Neural crest cell (in vitro differentiated cells): Measurements from ENCODE around the gene ZNF48. TPM values are rescaled to one million over a fixed set of nuclear protein-coding genes. Genes with fewer than 3 reads are reported as not detected.

ENCODE experiments used
- DNase-seq: peaks from one replicate; pipeline ENCODE4 v3.0.0; 2021; ENCODE audit warnings: low read depth, mixed read lengths, low spot score
- H3K27ac Mint-ChIP-seq: one replicate; pipeline ENCODE4 v1.8.0; 2021; ENCODE audit warnings: mild to moderate bottlenecking, mixed read lengths; ENCODE audit not compliant: unreplicated experiment
- H3K27me3 Mint-ChIP-seq: 2 replicates; pipeline ENCODE4 v1.8.0; 2021; ENCODE audit warnings: low read depth, mild to moderate bottlenecking, mixed read lengths
- H3K36me3 Mint-ChIP-seq: 2 replicates; pipeline ENCODE4 v1.8.0; 2021; ENCODE audit warnings: low read depth, mild to moderate bottlenecking, mixed read lengths
- H3K4me1 Mint-ChIP-seq: 2 replicates; pipeline ENCODE4 v1.8.0; 2021; ENCODE audit warnings: mixed read lengths
- H3K4me3 Mint-ChIP-seq: one replicate; pipeline ENCODE4 v1.8.0; 2021; ENCODE audit warnings: mild to moderate bottlenecking, mixed read lengths
- H3K9me3 Mint-ChIP-seq: 2 replicates; pipeline ENCODE4 v1.8.0; 2021; ENCODE audit warnings: mixed read lengths
- CTCF ChIP-seq: fragments of 200-600 bp; sonication (generic); conservative IDR thresholded peaks from 2 replicates; pipeline ENCODE4 v1.5.0; 2021; ENCODE audit warnings: antibody characterized with exemption, mild to moderate bottlenecking
- total RNA-seq: library from RNA; stranded (reverse); gene quantifications from 2 replicates; pipeline ENCODE4 v1.2.1, GENCODE V29; 2021

ZNF48 gene
- total RNA-seq, 1 donor from 2014 or later = 60.9 TPM

DNA sequence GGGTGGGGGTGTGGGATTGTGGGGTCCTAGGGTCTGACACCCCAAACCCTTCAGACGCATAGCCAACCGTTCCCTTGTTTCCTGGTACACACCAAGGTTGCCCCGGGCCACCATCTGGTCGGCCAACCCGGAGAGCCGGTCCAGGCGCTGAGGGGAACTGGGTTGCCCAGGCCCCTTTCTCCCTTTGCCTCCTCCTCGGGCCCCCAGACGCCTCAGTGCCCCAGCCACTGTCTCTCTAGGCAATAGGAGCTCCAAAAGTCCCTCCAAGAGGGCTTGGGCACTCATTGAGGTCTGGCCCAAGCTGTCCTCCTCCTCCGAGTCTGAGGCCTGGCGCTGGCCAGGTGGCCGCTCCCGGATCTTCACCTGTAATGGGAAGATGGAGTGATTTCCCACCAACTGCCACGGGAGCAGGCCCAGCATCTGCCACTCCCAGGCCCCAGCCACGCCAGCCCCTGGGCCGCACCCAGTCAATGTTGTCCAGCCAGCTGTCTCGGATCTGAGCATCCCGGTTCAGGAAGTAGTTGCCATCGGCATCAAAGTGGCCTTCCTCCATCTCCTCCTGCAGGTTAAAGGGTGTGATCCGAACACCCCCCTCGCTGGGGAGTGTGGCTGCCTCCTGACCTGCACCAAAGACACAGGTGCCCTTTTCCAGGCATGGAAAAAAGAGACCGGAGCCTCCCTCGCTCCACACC, 41.6 kb upstream of the ZNF48 start:
- DNase-seq = no peak
- H3K36me3 Mint-ChIP-seq = peaks cover 6% of the 10 kb centered on the region
- H3K4me1 Mint-ChIP-seq = peaks cover 22% of the 10 kb centered on the region
- H3K4me3 Mint-ChIP-seq = peak overlapping the region; percentile 98
- H3K9me3 Mint-ChIP-seq = no peaks in the 10 kb centered on the region
- H3K27ac Mint-ChIP-seq = no peak overlapping the region
- H3K27me3 Mint-ChIP-seq = no peaks in the 10 kb centered on the region
- TF ChIP-seq CTCF = no peak

DNA sequence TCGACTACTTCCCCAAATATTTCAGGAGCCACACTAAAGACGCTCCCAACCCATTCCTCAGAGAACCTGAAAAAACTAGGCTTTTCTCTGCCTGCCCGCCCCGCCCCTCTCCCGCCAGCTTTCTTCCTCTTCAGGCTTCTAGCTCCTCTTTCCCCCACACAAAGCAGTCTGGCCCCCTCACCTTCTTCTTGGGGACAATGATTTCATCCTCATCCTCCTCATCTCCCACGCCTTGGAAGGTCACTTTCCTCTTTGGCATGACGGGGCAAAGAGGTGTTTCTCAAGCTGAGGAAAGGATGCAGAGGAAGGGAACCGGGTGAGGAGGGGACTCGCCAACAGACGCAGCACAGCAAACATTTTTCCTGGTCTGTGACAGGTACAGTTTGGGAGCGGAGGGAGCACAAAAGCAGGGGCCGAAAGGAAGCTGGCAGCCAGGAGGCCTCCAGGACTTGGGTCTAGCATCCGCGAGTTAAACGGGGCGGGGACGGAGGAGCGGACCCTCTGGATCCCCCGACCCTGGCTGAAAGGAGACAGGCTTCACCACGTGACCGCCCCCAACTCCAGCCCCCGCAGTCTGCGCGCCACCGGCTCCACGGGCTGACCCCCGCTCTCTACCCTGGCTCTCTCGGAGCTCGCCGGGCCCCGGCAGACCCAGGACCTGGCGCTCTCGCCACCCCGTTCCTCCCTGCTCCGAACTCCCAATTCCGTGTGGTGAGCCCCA, 40.6 kb upstream of the ZNF48 start:
- peak overlapping the region; percentile 98 for H3K4me3 Mint-ChIP-seq
- no peak for DNase-seq
- no peaks in the 10 kb centered on the region for H3K9me3 Mint-ChIP-seq
- peaks cover 6% of the 10 kb centered on the region for H3K36me3 Mint-ChIP-seq
- H3K27ac Mint-ChIP-seq = peak overlapping the region; percentile 100
- H3K4me1 Mint-ChIP-seq = peaks cover 22% of the 10 kb centered on the region
- no peak for TF ChIP-seq CTCF
- no peaks in the 10 kb centered on the region for H3K27me3 Mint-ChIP-seq

DNA sequence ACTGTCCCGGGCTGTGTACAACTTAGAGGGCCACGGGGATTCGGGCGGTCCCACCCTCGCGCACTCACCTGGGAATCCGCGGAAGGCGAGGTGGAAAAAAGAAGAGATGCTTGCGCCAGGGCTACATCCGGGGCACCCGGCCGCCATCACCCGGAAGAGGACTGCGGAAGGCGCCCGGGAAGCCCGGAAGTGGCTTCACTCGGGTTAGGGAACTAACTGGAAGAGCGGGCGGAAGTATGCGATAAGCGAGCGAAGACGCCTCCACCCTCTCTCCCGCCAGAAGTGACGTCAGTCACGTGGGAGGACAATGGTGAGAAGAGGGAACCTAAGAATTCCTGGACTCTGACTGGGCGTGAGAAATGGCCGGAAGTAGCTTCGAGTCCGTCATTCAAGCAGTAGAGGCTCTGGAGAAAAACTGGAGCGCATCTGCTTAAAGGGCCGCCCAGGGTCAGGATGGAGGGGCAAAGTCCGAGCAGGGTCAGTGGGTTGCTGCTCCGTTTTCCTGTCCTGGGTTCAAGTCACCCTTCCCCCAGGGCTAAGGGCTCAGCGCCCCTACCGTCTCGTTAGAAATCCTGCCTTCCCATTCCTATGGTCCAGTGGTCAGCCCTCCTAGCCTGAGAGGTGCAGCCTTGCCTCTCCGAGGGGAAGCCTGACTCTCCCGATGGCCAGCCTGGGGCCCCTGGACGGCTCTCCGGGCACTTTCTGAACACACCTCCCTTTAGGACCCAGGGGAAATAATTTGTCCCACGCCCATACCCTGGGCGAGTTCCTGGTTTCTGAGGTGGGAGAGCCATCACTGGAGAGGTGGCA, 39.9 kb upstream of the ZNF48 start, which contains the start of gene CD2BP2:
Gene CD2BP2, minus strand, starts transcription at position 165 of the 810 bp plus-strand sequence. CDS start 627 bp downstream, outside the sequence.
- DNase-seq = peak; percentile 84
- Mint-ChIP-seq H3K27ac (peak within 1 kb of the TSS; percentile 100), H3K27me3 (no peaks in the 10 kb centered on the region), H3K4me1 (peaks cover 22% of the 10 kb centered on the region), H3K4me3 (peak within 1 kb of the TSS; percentile 98), H3K36me3 (peaks cover 6% of the 10 kb centered on the region), H3K9me3 (no peaks in the 10 kb centered on the region)
- no peak for TF ChIP-seq CTCF

GRCh38 chr16:30355954-30356308, 39.3 kb upstream of the ZNF48 start:
- H3K4me3 Mint-ChIP-seq = peak overlapping the region; percentile 98
- DNase-seq = no peak
- no peaks in the 10 kb centered on the region for H3K27me3 Mint-ChIP-seq
- peaks cover 3% of the 10 kb centered on the region for H3K36me3 Mint-ChIP-seq
- H3K9me3 Mint-ChIP-seq = no peaks in the 10 kb centered on the region
- peak overlapping the region; percentile 100 for H3K27ac Mint-ChIP-seq
- H3K4me1 Mint-ChIP-seq = peaks cover 22% of the 10 kb centered on the region
- TF ChIP-seq CTCF = no peak

GRCh38 chr16:30356401-30357084, 38.7 kb upstream of the ZNF48 start:
- Mint-ChIP-seq H3K4me1 (peaks cover 22% of the 10 kb centered on the region), H3K36me3 (peaks cover 3% of the 10 kb centered on the region), H3K27ac (peak overlapping the region; percentile 100), H3K4me3 (peak overlapping the region; percentile 98), H3K27me3 (no peaks in the 10 kb centered on the region), H3K9me3 (no peaks in the 10 kb centered on the region)
- no peak for DNase-seq
- TF ChIP-seq CTCF = no peak
